ENCODE results near the gene THSD4. TPM values are rescaled to one million over a fixed set of nuclear protein-coding genes. Genes with fewer than 3 reads are reported as not detected.

The THSD4 gene
- polyA plus RNA-seq, 1 experiment = 45.8 TPM

DNA sequence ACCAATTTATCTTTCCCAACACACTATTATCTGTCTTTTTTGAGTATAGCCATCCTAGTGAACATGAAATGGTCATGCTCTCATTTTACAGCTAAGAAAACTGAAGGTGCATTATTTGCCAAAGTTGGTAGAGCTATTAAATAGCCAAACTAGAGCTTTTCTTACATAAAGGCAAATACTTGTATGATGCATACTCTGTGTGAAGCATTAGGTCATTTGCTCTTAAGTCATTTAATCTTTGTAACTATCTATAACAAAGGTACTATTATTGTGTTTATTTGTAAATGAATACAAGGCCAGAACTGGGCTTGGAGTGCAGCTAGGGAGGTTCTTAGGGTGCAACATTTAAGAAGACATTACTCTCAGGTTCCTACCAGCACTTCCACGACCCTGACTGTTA is 123.7 kb downstream of the THSD4 start:
- TF ChIP-seq CTCF (IDR thresholded peaks at IDR 0.05; ENCODE audit: low read depth, low read length) = no peak
- Histone ChIP-seq H3K9me3 (ENCODE audit: control insufficient read depth, insufficient read depth, low read length) (no peaks in the 10 kb centered on the region), H3K27me3 (ENCODE audit: control insufficient read depth, insufficient read depth, low read length) (no peaks in the 10 kb centered on the region), H3K27ac (ENCODE audit: low read depth, low read length) (peak overlapping the region; percentile 58), H3K4me3 (ENCODE audit: low read depth, low read length) (no peak overlapping the region)
- no peak for DNase-seq (ENCODE audit: low read depth, low spot score)
- CTCF ChIA-PET = interaction anchor here (0.6 to 1.9 kb wide), 4 partner anchors 123 to 492 kb away, joined by 3 to 6 read pairs (median 3); partner anchors contain the start of gene THSD4
- POLR2A ChIA-PET = interaction anchor here (1.0 to 2.0 kb wide), 6 partner anchors 10 to 135 kb away, joined by 3 to 10 read pairs (median 4); no protein-coding TSS in a partner anchor

DNA sequence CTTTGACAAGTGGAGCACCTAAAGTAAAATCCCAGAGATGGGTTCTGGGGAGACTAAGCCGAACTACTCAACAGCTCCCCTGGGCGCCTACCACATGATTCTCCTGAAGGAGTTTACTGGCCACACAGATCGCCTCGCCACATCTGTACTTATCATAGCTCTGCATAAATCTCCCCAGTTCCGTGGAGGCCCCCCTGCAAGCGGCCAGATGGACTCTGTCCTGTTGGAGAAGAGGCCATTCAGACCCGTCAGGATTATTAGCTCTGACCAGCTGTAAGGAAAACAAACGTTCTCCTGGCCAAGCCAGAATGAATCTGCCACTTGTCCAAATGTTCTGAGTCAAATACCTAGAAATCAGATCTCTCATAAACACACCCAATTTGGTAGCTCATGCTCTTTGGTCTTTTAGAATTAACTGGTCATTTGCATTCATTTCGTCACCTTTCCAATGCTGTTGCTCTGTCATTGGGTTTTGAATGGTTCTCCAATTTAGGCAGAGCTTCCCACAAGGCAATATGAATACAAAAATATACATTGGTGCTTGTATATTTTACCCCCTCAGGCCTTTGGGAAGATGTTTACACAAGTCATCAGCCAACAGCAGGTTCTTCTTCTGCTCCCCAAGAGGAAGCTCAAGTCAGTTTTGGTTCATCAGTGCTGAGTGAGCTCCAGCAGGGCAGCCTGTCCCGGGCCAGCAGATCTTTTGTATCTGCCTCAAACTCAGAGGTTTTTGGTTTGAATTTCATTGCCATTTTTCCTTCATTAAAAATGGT is 124.5 kb downstream of the THSD4 start:
- DNase-seq (ENCODE audit: low read depth, low spot score) = peak; percentile 39
- POLR2A ChIA-PET = interaction anchor here (1.0 to 2.0 kb wide), 7 partner anchors 11 to 134 kb away, joined by 3 to 10 read pairs (median 4); no protein-coding TSS in a partner anchor
- no peak for TF ChIP-seq CTCF (IDR thresholded peaks at IDR 0.05; ENCODE audit: low read depth, low read length)
- Histone ChIP-seq H3K27me3 (ENCODE audit: control insufficient read depth, insufficient read depth, low read length) (no peaks in the 10 kb centered on the region), H3K4me3 (ENCODE audit: low read depth, low read length) (no peak overlapping the region), H3K27ac (ENCODE audit: low read depth, low read length) (peak overlapping the region; percentile 58), H3K9me3 (ENCODE audit: control insufficient read depth, insufficient read depth, low read length) (no peaks in the 10 kb centered on the region)
- CTCF ChIA-PET = interaction anchor here (0.6 to 1.9 kb wide), 4 partner anchors 124 to 491 kb away, joined by 3 to 6 read pairs (median 3); partner anchors contain the start of gene THSD4

DNA sequence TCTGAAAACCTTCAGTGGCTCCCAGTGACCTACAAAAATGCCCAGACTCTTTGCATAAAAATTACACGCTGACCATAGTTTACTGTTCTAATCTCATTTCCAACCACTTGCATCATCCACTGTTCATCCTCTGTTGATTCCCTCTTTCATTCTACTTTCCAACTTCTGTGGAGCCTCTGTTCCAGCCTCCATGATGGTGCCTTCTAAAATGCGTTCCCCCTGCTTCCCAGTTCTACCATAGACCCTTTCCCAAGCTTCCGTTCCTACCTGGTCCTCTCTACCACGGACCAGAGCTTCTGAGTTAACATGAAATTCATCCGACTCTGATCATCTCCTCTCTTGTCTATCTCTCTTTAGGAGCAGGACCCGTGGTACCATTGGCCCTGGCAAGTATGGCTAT is 127.0 kb downstream of the THSD4 start:
- ChIA-PET CTCF (no interaction called here), POLR2A (no interaction called here)
- no peak for DNase-seq (ENCODE audit: low read depth, low spot score)
- Histone ChIP-seq H3K9me3 (ENCODE audit: control insufficient read depth, insufficient read depth, low read length) (no peaks in the 10 kb centered on the region), H3K27me3 (ENCODE audit: control insufficient read depth, insufficient read depth, low read length) (no peaks in the 10 kb centered on the region), H3K27ac (ENCODE audit: low read depth, low read length) (no peak overlapping the region), H3K4me3 (ENCODE audit: low read depth, low read length) (no peak overlapping the region)
- no peak for TF ChIP-seq CTCF (IDR thresholded peaks at IDR 0.05; ENCODE audit: low read depth, low read length)

GRCh38 chr15:71244250-71244649 is 129.0 kb downstream of the THSD4 start:
- H3K4me3 ChIP-seq (ENCODE audit: low read depth, low read length) = no peak overlapping the region
- no peak for TF ChIP-seq CTCF (IDR thresholded peaks at IDR 0.05; ENCODE audit: low read depth, low read length)
- DNase-seq (ENCODE audit: low read depth, low spot score) = no peak
- H3K9me3 ChIP-seq (ENCODE audit: control insufficient read depth, insufficient read depth, low read length) = no peaks in the 10 kb centered on the region
- ChIA-PET POLR2A (no interaction called here), CTCF (no interaction called here)
- no peaks in the 10 kb centered on the region for H3K27me3 ChIP-seq (ENCODE audit: control insufficient read depth, insufficient read depth, low read length)
- H3K27ac ChIP-seq (ENCODE audit: low read depth, low read length) = no peak overlapping the region

GRCh38 chr15:71245588-71245987 is 130.3 kb downstream of the THSD4 start:
- no peak overlapping the region for H3K4me3 ChIP-seq (ENCODE audit: low read depth, low read length)
- DNase-seq (ENCODE audit: low read depth, low spot score) = no peak
- no peaks in the 10 kb centered on the region for H3K9me3 ChIP-seq (ENCODE audit: control insufficient read depth, insufficient read depth, low read length)
- POLR2A ChIA-PET = no interaction called here
- CTCF ChIA-PET = no interaction called here
- TF ChIP-seq CTCF (IDR thresholded peaks at IDR 0.05; ENCODE audit: low read depth, low read length) = no peak
- H3K27ac ChIP-seq (ENCODE audit: low read depth, low read length) = no peak overlapping the region
- H3K27me3 ChIP-seq (ENCODE audit: control insufficient read depth, insufficient read depth, low read length) = no peaks in the 10 kb centered on the region

Measured in AG04450 (cell line).